ENCODE results near the gene BTBD9. TPM values are rescaled to one million over a fixed set of nuclear protein-coding genes. Genes with fewer than 3 reads are reported as not detected.

BTBD9 gene
- total RNA-seq, 2 donors from 2014 or later = 15.3 to 23.6 TPM

DNA sequence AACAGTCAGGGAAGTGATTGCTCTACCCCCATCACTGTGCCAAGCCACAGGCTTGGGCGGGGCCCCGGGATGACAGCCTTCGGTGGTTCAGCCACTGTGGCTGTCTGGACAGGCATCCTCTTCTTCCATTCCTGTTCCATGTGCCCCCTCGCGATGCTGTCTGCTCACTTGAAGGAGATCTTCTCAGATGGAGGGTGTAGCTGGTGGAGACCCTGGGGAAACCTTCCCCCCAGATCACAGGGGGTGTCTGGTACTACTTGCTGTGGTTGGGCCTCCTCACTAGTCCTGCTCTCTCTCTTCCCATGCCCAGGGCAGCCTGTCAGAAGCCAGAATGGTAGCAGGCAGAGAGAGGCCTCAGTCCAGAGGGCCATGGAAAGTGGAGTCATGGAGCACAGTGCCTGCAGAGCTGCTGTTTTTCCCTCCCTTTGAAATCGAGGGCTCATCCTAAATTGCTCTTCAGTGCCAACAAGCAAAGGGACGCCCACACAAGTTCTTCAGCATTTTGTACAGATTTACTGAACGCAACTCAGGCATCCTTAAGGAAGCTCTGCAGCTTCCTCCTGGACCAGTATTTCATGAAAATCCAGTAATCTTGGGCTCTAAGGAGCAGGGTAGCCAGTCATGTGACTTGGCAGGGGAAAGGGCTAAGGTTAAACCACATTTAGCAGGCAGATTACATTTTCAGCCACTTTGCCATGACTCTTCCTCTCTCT is 493.6 kb downstream of the BTBD9 start:
- H3K27ac ChIP-seq = no peak overlapping the region
- intact Hi-C loops (cut with DNase I) = no loop called here
- no peak overlapping the region for H3K4me3 ChIP-seq
- no peaks in the 10 kb centered on the region for H3K9me3 ChIP-seq
- no peak overlapping the region for H3K9ac ChIP-seq (ENCODE audit: low read depth in 2 of 2, low read length in 2 of 2)
- DNase-seq = no peak
- TF ChIP-seq, protein P1, sequence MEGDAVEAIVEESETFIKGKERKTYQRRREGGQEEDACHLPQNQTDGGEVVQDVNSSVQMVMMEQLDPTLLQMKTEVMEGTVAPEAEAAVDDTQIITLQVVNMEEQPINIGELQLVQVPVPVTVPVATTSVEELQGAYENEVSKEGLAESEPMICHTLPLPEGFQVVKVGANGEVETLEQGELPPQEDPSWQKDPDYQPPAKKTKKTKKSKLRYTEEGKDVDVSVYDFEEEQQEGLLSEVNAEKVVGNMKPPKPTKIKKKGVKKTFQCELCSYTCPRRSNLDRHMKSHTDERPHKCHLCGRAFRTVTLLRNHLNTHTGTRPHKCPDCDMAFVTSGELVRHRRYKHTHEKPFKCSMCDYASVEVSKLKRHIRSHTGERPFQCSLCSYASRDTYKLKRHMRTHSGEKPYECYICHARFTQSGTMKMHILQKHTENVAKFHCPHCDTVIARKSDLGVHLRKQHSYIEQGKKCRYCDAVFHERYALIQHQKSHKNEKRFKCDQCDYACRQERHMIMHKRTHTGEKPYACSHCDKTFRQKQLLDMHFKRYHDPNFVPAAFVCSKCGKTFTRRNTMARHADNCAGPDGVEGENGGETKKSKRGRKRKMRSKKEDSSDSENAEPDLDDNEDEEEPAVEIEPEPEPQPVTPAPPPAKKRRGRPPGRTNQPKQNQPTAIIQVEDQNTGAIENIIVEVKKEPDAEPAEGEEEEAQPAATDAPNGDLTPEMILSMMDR (IDR thresholded peaks at IDR 0.05) = no peak
- no peaks in the 10 kb centered on the region for H3K27me3 ChIP-seq
- no peaks in the 10 kb centered on the region for H3K36me3 ChIP-seq
- no peaks in the 10 kb centered on the region for H3K4me1 ChIP-seq

DNA sequence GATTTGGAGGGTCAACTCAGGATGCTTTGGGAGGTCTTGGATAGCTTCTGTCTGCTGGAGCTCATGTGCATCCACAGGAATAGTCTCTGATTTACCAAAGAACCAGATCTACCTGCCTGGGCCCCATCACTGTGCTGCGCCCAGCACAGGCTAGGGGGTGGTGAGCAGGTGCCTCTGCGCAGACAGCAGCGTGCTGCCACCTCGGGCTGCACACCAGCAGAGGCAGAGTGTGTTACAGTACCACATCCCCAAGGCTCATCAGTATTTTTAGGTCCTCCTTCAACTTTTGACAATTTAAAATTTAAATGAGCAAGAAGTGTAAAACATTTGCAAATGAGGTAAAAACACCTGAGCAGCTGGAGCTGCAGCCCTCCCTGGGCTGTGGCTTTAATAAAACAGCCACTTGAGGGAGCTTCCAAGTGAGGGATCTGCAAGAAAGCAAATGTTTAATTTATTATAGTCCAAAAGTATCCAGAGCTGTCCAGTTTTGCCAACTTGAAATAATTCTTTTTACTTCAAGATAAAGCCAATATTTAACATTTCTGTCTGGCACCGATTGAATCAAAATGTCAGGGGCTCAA is 495.3 kb downstream of the BTBD9 start:
- intact Hi-C loops (cut with DNase I) = no loop called here
- no peak for DNase-seq
- no peak overlapping the region for H3K4me3 ChIP-seq
- no peaks in the 10 kb centered on the region for H3K27me3 ChIP-seq
- no peaks in the 10 kb centered on the region for H3K9me3 ChIP-seq
- TF ChIP-seq, protein P1 (IDR thresholded peaks at IDR 0.05) = no peak
- no peaks in the 10 kb centered on the region for H3K36me3 ChIP-seq
- H3K4me1 ChIP-seq = no peaks in the 10 kb centered on the region
- H3K9ac ChIP-seq (ENCODE audit: low read depth in 2 of 2, low read length in 2 of 2) = no peak overlapping the region
- no peak overlapping the region for H3K27ac ChIP-seq

DNA sequence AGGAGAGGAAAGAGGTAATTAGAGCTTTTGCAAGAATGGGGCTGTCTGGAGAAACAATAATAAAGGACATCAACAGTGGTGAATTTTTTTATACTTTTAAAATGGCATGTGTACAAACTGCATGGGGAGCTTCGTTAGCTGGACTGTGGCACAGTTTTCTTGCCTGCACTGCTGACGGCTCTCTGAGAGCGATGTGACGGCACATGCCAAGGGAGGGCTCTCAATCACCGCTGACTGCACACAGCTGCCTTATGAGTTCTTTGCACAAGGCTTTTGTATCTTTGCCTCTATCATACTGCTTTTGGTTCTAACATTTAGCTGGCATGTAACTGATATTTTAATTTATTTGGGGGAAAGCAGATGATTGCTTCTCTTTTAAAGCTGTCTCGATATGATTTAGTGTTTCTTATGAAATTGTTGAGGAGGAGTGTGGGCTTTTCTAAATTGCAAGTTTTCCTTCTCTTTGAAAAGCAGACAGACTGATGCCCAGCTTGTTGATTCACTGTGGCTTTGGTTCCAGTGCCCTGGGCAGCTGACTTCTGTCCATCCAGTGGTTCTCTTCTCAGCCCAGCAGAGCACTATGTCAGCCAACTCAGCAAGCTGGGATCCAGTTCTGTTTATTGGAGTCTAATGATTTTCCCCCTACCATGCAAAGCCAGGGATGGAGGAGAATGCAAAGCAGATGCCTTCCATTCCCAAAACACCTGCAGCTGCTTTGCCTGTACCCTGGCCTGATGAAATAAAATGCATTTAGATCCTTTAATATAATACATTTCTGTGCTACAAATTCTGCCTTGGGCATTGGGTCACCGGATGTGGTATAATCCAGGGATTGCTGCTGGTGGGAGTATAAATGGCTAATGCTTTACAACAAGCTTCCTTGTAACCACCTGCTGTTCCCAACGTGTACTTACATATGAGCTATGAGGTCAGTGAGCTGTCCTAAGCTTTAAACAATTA is 496.3 kb downstream of the BTBD9 start:
- H3K27me3 ChIP-seq = no peaks in the 10 kb centered on the region
- no peaks in the 10 kb centered on the region for H3K9me3 ChIP-seq
- no peak for DNase-seq
- H3K4me1 ChIP-seq = no peaks in the 10 kb centered on the region
- no peak overlapping the region for H3K27ac ChIP-seq
- intact Hi-C loops (cut with DNase I) = no loop called here
- no peaks in the 10 kb centered on the region for H3K36me3 ChIP-seq
- H3K9ac ChIP-seq (ENCODE audit: low read depth in 2 of 2, low read length in 2 of 2) = no peak overlapping the region
- H3K4me3 ChIP-seq = no peak overlapping the region
- TF ChIP-seq, protein P1 (IDR thresholded peaks at IDR 0.05) = no peak

DNA sequence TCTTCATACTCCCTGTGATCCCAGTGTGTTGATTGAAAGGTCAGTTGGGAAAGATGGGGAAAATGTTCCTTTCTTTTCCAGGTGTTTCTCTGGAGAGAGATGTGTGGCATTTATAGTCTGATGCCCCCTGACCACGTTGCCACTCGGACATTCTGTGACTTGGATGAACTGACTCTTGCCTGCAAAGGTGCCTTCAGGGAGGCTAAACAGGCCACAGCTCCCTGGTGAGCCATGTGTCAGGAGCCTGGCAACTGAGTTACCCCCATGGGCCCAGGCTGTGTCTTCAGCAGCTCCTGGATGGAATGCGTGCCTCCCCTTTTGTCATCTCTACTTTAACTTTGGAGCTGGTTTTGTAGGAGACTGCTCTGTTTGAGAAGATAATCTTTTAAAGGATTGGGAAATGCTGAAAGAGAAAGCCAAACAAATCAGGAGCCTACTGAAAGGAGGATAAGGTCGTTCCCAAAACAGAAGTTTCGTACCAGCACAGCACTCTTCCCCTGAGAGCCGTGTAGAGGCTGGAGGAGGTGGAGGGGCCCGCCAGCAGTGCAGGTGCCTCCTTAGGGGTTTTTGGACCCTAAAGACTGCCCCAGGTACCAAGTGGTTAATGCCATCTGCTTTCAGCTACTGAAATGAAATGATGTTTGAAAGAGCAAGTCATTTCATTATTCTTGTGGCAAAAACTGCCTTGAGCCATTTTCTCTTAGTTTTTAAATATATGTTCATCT is 497.4 kb downstream of the BTBD9 start:
- Histone ChIP-seq H3K9me3 (no peaks in the 10 kb centered on the region), H3K4me1 (no peaks in the 10 kb centered on the region), H3K27me3 (no peaks in the 10 kb centered on the region), H3K9ac (ENCODE audit: low read depth in 2 of 2, low read length in 2 of 2) (no peak overlapping the region), H3K27ac (no peak overlapping the region), H3K4me3 (no peak overlapping the region), H3K36me3 (no peaks in the 10 kb centered on the region)
- TF ChIP-seq, protein P1 (IDR thresholded peaks at IDR 0.05) = no peak
- intact Hi-C loops (cut with DNase I) = no loop called here
- no peak for DNase-seq

DNA sequence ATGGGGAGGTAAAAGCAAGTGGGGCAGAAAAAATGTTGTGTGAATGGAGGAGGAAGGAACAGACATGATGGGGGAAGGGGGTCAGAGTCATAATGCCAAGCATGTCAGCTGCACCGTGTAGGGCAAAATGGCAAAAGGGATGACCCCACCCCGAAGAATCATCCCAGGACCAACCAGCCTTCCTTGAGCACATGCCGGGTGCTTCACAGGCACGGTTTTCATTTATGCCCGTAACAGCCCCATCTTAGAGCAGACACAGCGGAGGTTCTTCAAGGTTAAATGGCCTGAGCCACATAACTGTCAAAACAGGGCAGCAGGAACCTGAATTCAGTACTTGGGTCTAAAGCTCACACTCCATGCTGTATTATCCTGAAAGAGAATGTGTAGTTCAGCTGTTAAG is 498.0 kb downstream of the BTBD9 start:
- Histone ChIP-seq H3K27ac (no peak overlapping the region), H3K36me3 (no peaks in the 10 kb centered on the region), H3K4me1 (no peaks in the 10 kb centered on the region), H3K27me3 (no peaks in the 10 kb centered on the region), H3K9me3 (no peaks in the 10 kb centered on the region), H3K9ac (ENCODE audit: low read depth in 2 of 2, low read length in 2 of 2) (no peak overlapping the region), H3K4me3 (no peak overlapping the region)
- intact Hi-C loops (cut with DNase I) = no loop called here
- no peak for DNase-seq
- TF ChIP-seq, protein P1 (IDR thresholded peaks at IDR 0.05) = no peak

Data from colonic mucosa (tissue), 4 donors.